OCI-M2 (cell line): ENCODE data around the gene METRN.
"Not testable (repeated sequence)": the region's sequence is repeated elsewhere in the genome, so short reads cannot be mapped to it uniquely, and the experiment has no call there.

Experiments used
- DNase-seq: peaks from one replicate; lab custom pipeline; 2025; ENCODE audit not compliant: unreplicated experiment; lab: John Stamatoyannopoulos, UW

Gene METRN

DNA sequence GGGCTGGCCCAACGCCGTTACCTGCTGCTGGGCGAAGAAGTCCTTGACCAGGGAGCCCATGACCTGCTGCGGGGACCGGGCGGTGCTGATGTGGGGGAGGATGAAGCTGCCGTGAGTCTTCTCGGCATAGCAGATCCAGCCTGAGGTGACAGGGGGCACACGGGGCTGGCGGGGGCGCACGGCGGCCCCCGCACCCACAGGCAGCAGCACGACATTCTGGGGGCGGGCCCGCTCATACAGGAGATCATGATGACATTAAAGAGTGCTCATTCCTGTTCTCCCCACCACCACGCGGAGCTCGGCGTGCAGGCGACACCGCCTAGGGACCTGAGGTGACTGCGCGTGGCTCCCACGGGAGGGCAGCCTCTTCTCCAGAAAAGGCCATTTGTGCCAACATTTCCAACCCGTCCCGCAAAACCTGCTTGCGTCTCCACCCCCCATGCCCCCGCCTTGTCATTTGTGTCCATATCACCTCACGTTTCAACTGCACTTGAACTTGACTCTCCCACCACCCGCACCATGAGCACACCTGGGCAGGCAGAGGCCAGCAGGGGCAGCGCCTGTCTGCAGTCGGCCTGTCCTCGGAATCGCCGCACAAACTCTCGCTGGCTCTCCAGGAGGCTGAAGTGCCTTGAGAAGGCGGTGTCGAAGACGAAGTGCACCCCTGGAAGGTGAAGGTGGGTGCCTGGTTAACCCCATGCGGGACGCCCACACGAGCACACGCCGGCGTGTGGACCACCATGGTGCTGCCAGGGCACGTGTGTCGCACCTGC lies 19.5 kb downstream of the METRN start:
- DNase-seq, result no peak

DNA sequence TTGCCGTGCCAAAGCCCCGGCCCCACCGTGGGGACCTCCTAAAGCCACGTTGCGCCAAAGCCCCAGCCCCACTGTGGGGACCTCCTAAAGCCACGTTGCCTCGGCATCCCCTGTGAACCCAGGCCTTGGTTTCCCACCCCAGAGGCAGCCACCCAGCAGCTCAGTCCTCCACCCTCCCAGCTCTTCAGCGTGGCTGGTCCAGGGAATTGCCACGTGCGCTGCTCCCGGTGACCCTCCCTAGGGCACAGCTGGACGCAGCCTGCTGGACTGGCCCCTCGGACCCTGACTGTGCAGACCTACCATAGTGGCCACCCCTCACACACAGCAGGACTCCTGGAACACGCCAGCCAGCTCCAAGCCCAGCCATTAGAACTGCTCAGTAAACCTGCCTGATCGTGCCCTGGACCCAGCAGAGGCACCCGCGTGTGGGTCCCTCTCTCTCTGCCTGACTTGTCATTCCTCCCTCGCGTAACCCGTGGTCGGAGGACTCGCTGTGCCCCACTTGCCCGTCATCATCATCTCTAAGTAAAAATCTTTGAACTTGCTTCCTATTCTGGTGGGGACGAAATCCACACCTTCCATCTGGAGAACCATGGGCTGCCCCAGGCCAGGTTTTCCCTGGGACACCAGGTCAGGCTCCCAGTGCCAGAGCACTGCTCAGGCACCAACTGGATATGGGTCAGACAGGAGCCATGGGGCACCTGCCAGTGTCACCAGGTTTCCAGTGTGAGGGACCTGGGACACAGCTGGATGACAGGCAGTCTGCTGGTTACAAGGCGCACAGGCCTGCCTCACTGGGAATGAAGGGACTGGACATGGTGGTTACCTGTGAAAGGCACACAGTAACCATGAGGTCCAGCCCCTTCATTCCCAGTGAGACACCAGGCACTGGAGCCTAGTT lies 20.3 kb downstream of the METRN start:
- no peak for DNase-seq

DNA sequence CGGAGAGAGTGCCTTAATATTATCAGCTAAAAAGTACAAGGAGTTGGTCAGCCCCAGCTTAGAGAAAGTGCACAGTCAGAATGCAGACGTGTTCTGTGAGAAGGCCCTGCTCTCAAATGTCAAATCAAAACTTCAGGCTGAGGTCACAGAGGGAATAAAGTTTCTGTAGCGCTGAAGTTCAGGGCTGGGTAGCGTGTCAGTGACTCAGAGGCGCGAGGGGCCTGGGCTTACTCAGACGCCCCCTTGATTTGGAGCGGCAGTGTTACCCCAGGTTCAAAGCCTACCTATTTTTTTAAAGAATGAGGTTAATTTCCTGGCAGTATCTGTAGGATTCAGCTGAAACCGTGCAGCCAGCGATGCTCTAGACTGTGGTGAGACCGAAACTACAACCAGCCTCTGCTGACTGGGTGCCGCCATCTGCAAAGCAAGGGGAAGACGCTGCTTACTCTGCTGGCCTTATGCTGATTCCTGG lies 21.1 kb downstream of the METRN start:
- no peak for DNase-seq

DNA sequence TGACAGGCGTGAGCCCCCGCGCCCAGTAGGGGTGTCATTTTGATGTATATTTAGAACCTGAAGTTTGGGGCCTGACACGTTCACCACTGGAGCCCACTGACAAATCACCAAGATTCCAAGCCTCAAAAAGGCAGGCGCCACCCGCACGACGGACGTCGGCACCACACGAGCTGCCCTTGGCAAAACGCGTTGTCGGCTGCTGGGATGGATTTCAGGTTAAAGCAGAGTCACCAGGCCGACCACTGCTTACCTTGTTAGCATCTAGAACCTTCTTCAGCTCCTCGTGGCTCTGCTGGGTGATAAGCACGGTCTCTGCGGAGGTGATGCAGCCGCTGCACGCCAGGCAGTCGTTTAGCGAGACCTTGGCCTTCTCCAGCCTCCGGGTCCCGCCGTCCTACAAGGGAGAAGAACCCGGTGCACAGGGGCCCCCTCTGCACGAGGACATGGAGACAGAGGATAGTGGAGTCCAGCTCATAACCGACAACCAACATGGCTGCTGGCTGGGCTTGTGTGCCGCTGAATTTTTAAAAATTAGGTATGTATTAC lies 22.1 kb downstream of the METRN start:
- DNase-seq, result no peak

DNA sequence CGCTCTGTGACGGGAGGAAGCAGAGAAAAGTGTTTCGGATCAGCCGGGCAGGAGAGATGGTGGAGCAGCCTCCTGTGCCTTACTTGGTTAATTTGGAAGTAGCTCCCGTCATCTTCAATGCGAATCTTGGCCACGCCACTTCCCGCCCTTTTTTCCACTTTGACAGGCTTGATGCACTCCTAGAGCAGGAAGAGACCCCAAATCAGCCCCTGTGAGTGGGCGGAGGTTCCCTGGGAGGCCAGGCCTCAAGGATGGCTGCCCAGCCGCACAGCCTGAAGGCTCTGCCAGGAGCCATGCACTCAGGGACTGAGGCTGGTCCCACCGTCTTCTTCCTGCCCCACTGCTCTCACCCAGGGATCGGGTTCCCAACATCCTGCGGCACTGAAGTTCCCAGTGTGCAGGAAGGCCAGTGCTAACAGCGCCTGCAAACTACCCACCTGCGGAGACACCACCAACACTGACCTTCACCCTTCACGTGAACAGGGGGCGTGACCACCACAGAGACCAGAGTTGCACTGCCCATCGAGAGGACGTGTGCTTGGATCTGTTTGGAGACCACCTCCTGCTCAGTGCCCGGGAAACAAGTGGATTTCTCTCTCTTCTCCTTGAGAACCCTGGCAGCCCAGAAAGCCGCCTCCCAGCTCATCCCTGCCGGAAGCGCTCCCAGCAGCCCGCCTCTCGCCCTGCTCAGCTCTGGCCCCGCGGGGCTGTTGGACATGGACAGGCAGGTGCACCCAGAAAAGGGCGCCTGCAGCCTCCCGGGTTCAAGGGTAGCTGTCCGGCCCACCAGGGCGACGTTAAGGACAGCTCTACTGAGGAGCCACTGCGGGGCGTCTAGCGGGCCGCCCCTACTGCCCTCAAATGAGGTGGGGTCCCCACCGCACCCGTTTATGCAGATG lies 24.9 kb downstream of the METRN start:
- no peak for DNase-seq

DNA sequence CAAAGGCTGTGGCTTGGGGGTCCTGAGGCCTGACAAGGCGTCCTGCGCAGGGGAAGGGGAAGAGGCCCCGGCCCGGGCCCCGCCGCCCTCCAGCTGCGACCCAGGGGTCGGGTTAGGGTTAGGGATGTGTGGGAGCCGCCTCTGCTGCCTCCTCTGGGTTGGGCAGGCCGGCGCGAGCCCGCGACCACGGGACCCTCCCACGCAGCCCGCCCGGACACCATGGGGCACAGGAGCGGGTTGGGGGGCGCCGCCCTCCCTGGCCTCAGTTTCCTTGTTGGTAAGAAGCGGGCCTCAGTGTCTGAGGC lies 25.5 kb downstream of the METRN start:
- no peak for DNase-seq

DNA sequence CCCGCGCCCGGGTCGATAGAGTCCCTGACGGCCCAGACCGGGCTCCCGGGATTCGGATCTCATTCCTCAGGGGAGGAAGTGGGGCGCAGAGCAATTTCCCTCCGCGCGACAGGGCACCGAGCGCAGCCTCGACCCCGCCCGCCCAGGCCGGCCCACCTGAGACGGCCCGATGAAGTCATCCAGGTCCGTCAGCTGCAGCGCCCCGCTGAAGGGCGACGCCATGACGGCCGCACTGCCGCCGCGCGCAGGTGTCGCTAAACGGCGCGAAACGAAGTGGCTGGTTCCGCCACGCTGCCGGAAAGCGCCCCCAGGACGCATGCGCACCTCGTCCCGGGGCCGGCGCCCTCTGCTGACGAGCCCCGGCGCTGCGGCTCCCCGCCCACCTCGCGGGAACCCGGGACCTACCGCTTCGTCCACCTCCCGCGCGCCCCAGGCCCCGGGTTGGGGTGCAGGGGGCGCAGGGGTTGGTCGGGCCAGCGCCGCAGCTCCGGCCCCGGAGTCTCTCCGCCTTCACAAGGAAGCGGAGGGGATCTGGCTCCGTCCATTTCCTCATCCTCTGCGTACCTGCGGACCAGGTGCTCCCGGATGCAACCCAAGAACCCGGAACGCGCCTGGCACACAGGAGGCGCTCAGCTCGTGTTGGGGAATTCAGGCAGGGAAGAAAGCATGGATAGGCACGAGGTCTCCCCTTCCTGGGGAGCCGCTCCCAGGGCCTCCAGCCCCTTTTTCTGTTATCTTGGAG lies 26.0 kb downstream of the METRN start, which contains the start of gene CIAO3:
CIAO3 (minus strand) TSS at position 234 of the 742 bp plus-strand sequence; CDS start at position 222, 12 bp downstream.
- peak; percentile 42 for DNase-seq

DNA sequence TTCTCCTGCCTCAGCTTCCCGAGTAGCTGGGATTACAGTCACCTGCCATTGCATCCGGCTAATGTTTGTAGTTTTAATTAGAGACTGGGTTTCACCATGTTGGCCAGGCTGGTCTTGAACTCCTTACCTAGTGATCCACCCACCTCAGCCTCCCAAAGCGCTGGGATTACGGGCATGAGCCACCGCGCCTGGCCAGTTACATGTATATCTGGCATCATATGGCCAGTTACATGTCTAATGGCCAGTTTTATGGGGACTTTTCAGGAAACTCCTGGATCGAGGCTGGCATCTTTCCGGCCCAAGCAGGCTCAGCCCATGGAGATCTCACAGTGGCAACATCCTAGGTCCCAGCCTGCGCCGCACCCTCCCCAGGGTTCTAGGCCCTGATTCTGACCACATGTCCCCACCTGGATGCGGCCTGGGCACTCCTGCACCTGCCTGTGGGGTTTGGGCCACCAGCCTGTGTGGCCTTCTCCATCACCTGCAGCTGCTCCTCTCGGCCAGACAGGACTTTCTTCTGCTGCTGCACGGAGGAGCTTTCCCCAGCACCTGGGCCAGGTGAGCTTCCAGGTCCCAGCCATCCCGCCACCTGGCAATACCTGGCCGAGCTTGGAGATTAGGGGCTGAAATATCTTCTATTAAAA lies 27.2 kb downstream of the METRN start:
- no peak for DNase-seq

DNA sequence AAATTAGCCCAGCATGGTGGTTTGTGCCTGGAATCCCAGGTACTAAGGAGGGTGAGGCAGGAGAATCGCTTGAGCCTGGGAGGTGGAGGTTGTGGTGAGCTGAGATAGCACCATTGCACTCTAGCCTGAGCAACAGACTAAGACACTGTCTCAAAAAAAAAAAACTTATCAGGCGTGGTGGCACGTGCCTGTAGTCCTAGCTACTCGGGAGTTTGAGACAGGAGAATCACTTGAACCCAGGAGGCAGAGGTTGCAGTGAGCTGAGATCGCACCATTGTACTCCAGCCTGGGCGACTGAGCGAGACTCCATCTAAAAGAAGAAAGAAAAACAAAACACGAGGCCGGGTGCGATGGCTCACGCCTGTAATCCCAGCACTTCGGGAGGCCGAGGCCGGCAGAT lies 28.0 kb downstream of the METRN start:
- DNase-seq, result not testable (repeated sequence)

DNA sequence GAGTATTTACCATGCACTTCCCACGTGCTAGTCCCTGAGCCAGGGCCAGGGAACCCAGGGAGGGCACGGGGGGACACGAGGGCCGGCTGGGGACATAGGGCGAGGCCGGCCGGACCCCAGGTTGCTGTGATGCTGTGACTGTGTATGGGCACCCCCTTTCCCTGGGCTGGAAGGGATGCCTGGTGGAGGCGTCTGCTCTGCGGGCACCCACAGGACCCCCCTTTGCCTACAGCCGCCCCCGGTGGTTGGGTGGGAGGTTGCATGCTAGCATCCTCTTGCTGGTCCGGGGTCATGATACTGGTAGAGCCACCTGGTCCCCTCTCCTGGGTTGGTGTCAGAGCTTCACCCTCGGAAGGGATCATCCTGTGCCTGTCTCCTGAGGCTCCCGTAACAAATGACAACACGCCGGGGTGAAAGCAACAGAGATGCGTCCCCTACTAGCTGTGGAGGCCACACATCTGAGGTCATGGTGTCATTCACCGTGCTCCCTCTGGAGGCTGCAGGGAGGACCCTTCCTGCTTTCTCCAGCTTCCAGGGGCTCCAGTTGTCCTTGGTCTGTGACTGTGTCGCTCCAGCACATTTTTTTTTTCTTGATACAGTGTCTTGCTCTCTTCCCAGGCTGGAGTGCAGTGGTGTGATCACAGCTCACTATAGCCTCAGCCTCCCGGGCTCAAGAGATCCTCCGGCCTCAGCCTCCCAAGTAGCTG lies 29.0 kb downstream of the METRN start:
- DNase-seq, result no peak

DNA sequence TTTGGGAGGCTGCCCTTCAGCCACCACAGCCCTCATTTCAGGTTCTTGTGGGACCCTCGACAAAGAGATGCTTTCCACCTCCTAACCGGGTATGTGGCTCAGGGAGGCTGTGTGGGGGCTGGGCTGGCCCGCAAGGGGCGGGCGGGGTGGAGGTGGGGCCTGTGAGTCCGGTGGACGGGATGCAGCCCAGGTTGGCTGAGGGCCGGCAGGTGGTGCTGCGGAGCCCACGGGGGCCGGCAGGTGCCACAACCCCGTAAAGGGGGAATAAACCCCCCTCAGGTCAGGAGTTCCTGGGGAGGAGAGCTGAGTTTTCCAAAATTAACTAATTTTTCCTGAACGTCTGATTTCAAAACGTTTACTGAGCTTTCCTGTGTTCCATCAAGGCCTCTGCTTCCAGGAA lies 30.8 kb downstream of the METRN start:
- DNase-seq, result no peak

DNA sequence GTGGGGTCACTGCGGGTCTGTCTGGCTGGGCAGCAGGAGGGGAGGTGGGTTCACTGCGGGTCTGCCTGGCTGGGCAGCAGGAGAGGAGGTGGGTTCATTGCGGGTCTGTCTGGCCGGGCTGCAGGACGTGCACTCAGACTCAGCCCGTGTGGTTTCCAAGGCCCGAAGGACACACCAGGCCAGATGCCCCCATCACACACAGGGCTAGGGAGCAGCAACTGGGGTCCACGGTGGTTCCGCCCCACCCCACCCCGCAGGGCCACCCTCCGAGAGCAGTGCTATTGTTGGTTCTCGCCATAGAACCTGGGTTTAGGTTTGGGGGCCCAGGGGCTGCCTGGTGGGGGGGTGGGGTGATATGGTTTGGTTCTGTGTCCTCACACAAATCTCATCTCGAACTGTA lies 31.7 kb downstream of the METRN start:
- DNase-seq, result no peak

DNA sequence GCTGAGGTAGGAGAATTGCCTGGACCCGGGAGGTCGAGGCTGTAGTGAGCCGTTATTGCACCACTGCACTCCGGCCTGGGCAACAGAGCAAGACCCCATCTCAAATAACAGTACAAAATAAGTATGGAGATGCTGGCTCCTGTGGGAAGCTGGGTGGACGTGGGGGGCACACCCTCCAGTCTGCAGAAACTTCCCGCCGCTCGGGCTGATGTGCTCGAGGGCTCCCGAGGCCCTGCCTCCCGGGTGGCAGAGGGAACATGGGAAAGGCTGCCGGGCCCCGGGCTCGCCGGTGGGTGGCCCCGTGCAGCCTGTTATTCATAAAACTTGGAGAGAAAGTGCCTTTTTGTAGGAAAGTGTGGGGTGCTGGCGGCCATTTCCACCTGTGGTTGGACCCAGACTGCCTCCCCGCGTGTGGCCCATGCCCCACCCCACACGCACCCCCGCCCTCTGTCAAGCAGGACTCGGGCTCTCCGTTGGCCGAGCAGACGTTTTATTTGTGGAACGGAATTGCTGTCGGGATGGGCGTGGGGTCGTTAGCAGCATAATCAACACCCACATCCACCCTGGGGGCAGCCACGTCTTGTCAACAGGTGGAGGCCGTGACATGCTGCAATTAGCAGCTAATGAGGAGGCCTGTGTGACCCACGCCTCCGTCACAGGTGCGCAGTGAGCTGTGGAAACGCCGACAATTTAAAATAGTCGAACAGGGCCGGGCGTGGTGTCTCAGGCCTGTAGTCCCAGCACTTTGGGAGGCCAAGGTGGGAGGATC lies 33.2 kb downstream of the METRN start:
- DNase-seq, result no peak

DNA sequence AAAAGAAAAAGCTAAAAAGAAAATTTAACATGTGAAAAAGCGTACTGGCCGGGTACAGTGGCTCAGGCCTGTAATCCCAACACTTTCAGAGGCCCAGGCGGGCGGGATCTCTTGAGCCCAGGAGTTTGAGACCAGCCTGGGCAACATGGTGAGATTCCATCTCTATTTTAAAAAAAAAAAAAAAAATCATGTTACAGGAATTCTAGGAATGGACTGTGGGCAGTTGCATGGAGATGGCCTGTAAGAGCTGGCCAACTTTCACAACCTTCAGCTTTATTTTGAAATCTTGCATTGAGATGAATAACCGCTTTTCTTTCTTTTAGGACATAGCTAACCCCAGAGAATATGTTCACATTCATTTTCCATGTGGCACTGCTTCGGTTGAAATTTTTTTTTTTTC lies 34.1 kb downstream of the METRN start:
- DNase-seq, result no peak

DNA sequence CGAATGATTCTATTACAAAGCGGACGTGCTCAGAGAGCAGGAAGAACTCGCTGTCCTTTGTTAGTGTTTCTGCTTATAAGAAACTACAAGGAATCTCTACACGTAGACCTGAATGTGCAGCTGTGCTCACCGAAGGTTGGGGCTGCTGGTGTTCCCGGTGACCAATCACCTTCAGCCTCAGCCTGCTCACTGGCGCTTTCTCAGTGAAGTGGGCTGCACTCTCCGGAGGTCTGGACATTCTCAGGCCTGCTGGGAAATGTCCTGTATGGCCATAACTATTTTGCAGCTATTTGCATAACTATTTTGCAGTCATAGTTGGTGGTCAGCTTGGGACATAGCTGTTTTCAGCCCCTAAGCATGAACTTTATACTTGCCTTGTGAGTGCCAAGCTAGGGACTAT lies 35.6 kb downstream of the METRN start:
- no peak for DNase-seq

DNA sequence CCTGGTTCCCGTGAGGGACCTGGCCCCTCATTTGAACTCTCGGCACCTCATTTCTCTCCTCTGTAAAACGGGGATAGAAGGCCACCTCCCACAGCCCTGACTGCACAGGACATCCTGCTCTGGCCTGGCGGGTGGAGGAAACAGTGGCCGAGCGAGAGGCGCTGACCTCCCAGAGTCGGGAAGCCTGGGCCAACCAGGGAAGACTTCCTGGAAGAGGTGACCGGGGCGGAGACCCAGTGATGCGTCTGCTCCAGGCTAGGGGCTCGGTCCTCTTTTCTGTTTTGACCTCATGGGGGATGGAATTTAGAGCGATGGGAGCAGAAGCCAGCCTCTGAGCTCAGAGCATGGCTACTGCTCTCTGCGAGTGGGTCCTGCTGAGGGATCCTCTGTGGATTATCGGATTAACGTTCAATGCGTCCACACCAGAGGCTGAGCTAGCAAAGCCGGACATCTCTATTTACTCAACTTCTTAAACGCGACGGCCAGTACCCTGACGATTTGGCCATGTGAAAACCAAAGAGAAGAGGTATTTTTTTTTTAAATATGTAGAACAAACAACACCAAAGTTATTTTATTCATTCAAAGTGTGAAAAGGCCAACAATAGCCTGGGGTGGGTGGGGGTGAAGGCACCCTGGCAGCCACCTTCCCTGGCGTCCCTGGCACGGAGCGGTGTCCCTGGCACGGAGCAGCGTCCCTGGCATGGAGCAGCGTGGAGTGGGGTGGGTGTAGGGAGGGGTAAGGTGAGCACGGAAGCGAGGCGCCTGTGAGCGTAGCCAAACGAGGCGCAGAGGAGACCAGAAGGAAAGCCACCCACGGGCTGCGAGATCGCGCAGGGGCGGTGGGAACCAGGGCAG lies 36.5 kb downstream of the METRN start:
- no peak for DNase-seq

DNA sequence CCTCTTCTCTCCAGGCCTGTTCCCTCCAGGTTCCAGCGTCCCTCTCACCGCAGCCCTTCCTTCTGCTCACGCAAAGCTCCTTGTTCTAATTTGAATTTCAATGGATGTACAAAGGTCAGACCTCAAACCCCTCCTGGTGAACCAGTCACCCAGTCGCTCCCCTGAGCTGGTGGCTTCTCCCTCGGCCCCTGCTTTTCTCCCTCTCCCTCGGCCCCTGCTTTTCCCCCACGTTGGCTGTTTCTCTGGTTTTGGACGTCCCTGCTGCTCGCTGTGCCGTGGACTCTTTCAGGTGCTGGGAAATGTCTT lies 37.0 kb downstream of the METRN start:
- no peak for DNase-seq
